ENCODE results near the gene CCDC97.
A peak's percentile ranks its signal among the peaks of the same experiment; 100 is the strongest.
"Not testable (repeated sequence)": the region's sequence is repeated elsewhere in the genome, so short reads cannot be mapped to it uniquely, and the experiment has no call there.

Gene CCDC97

DNA sequence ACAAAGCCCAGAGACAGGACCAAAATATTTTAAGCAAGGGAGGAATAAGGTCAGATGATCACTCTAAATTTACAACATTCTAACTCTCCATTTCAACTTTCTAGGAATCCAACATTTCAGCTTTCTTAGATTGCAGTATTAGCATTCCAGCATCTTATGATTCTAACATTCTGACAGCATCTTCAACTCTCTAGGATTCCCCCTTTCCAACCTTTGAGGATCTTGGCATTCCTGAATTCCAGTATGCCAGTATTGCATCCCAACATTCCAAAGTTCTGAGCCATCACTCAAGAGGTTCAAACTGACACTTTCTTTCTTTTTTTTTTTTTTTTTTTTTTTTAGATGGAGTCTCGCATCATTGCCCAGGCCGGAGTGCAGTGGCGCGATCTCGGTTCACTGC is 30.0 kb downstream of the CCDC97 start:
- DNase-seq (ENCODE audit: low spot score), result no peak

DNA sequence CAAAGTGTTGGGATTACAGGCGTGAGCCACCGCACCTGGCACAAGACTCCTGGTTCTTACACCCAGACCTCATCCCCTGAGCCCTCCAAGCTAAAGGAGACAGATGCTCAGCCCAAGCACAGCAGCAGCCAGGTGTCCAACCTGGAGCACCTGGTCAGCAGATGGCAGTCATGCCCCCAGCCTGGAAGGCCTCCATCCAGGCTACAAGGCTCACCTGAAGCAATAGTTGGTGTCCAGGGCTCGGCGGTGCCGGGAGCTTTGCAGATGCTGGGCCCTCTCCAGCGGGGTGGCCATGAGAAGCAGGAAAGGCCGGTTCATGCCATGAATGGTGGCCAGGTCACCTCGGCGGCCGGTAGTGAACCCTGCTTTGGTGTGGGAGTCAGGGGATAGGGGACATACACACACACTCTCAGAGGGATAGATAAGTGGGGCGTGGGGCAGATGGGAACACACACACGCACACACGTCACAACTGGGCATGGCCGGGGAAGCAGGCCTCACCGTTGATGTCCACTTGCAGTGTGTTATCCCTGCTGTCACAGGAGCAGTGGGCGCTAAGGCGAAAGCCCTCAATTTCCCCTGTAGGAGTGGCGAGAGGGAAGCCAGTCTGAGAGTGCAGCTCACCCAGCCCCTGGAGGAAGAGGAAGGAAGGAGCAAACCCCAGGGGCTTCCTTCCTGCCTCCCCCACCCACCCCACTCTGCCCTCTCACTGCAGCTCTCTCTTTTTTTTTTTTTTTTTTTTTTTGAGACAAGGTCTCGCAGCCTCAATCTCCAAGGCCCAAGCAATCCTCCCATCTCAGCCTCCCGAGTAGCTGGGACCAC is 31.9 kb downstream of the CCDC97 start:
- DNase-seq (ENCODE audit: low spot score), result no peak

DNA sequence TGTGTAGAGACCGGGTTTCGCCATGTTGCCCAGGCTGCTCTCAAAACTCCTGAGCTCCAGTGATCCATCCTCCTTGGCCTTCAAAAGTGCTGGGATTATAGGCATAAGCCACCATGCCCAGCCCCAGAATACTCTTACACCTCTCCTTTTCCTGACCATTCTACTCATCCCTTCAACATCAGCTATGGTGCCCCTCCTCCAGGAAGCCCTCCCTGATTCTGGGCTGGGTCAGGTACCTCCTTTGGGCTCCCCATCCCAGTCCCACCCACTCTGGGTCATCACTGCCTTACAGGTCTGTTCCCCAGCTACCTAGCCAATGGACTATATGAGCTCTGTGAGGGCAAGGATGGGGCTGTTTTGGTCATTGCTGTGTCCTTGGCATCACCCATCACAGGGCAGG is 34.2 kb downstream of the CCDC97 start:
- DNase-seq (ENCODE audit: low spot score), result no peak

DNA sequence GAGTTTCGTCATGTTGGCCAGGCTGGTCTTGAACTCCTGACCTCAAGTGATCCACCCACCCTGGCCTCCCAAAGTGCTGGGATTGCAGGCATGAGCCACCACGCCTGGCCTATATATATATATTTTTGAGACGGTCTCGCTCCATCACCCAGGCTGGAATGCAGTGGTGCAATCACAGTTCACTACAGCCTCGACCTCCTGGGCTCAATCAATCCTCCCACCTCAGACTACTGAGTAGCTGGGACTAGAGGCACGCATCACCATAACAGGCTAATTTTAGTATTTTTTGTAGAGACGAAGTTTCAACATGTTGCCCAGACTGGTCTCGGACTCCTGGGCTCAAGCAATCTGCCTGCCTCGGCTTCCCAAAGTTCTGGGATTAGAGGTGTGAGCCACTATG is 36.9 kb downstream of the CCDC97 start:
- not testable (repeated sequence) for DNase-seq (ENCODE audit: low spot score)

DNA sequence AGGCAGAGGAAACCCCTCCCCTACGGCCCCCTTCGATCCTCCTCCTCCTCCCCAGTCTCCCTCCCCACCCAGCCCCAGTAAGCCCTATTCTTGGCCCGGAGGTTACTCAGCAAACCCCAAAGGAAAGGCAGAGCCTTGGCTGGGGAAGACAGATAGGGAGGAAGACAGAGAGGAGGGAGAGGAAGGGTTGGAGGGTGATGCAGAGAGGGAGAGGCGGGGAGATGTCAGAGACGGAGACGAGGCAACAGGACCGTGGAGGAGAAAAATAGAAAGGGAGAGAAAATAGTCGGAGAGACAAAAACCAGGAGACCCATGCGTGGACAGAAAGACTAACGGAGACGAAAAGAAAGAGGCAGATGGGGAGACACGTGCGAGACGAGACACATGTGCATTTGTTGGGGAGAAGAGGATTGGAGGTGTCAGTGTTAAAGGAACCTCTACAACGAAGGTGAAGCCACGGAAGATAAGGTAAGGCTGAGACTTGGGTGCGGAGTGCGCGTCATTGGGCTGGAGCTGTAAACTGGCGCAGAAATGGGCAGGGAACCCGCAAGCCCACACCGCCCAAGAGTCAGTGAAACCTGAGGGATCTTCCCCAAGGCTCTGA is 40.9 kb downstream of the CCDC97 start:
- no peak for DNase-seq (ENCODE audit: low spot score)

DNA sequence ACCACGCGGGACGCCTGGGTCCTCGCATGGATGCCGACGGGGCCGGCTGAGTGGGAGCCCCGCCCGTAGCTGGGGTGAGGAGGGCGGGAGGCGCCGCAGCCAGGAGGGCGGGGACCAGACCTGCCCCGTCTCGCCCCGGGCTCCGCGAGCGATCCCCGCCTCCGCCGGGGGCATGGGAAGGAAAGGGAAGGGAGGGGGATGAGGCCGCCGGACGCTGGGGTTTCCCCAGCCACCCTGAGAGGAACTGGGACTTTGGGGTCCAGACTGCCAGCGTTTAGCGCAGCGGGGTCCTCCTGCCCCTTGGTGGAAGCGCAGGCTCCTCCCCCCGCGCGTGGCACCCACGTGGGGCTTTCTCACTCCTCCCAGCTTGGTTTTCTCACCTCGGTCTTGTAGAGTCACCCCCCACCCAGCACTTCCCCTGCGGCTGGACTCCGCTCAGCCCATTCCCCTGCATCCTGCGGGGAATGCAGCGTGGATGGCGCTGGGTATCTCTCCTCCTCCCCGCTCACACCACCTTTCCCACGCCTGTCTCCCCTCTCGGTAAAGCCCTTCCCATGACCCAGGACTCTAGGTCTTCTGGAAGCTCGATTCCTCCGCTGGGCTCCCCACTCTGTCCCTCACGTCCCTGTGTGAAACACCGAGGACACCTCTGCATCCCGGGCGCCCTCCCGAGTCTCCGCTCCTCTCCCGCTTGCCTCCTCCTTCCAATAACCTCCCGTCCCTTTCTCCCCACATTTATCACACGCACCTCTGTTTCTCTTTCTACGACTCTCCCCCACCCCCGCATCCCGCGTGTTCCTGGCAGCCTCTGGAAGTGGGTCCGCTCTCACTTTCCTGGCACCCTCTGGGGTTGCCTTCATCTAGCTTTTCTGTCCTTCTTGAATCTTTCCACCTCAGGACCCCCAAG is 41.6 kb downstream of the CCDC97 start:
- peak; percentile 51 for DNase-seq (ENCODE audit: low spot score)

DNA sequence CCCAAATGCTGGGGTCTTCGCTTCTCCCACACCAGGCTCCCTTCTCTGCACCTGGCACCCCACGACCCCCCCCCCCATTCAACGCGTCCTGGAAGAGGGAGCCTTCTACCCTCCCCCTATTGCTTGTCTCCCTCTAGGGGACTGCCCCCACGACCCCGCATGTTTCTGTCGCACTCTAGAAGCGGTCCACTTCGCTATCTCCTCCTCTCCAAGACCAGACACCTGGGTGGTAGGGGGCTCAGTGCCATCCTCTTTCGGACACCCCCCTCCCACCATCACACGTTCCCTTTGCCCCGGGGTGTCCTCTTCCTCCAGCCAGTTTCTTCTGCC is 42.3 kb downstream of the CCDC97 start:
- DNase-seq (ENCODE audit: low spot score), result no peak

DNA sequence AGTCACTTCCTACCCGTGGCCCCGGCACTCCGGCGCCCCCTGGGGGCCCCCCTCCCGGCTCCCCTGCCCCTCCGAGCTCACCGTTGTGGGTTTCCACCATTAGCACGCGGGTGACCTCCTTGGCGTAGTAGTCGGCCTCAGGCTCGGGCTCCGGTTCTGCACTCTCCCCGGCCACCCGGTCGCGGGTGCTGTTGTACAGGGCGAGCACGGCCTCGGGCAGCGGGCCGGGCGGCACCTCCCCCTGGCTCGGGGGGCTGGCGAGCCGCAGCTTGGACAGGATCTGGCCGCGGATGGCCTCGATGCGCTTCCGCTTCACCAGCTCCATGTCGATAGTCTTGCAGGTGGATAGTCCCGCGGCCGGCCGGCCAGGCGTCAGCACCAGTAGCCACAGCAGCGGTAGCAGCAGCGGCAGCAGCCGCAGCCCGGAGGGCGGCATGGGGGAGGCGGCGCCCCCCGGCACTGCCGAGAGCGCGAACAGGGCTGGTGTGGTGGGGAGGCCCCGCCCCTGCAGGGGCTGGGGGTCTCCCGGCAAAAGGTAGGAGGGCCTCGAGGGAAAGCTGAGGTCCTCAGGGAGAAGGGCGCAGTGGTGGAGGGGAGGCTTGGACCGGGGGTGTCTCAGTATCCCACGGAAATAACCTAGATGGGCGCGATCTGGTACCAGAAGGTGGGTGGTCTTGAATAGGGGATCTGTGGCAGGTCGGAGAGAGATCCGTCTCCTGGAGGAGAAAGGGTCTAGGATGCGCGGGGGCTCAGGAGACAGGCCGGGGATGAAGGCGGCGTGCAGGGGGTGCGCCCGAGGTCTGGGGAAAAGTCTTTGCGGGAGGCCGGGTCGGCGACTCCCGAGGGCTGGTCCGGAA is 42.9 kb downstream of the CCDC97 start:
- peak; percentile 79 for DNase-seq (ENCODE audit: low spot score)

DNA sequence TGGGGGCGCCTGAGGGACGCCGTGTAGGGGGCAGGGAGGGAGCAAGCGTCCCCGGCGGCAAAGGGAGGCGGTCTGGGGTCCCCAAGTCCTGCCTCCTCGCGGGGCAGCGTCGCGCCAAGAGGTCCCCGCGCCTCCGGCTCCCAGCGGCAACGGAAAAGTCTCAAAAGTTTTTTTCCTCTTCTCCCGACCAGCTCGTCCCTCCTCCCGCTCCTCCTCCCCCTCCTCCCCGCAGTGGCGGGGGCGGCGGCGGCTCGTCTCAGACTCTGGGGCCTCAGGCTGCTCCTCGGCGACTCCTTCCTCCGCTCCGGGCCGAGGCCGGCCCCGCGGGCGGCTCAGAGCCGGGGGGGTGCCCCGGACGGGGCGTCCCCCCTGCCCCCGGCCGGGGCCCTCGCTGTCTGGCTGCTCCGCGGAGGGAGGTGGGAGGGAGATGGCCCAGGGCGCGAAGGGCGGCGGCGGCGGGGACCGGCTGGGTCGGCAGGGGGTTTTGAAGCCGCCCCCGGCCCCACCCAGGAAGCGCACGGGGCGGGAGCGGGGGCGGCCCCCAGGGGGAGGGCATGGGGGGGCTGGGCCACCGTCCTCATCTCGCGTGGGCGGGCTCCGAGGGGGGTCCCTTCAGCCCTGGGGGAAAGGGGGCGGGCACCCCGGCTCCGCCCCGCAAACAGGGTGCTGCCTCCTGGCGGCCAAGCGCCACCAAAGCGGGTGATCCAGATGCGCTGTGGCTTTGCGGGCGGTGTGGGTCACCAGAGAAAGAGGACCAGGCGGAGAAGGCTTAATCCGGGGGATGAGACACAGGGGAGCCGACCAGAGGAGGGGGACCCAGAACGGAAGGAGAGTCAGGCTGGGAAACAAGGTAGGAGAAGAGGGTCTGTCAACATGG is 43.7 kb downstream of the CCDC97 start, which contains the start of gene TGFB1:
Gene TGFB1 (minus strand): TSS at position 457 of the 877 bp plus-strand sequence. CDS start 878 bp downstream, outside the sequence.
- DNase-seq (ENCODE audit: low spot score), result peak; percentile 86

DNA sequence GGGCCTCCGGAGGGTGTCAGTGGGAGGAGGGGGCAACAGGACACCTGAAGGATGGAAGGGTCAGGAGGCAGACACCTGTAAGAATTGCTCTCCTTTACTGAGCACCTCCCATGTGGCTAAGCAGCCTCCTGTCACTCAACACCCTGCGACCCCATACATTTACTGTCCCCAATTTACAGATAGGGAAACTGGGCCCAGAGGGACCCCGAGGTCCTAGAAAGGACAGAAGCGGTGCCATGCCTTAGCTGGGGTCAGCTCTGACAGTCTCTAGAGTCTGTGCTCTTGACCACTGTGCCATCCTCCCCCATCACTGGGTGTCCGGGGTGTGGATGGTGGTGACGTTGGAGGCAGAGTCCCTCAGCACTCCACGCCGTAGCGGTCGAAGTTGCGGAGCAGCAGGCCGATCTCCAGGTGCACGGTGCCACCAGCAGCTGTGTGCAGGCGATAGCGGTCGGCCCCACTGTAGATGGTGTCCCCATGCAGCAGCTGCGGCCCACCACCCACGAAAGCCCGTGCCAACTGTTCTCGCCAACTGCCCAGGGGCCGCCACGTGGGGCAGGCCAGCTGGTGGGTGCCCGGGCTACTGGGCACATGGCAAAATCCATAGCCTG is 44.5 kb downstream of the CCDC97 start:
- no peak for DNase-seq (ENCODE audit: low spot score)

DNA sequence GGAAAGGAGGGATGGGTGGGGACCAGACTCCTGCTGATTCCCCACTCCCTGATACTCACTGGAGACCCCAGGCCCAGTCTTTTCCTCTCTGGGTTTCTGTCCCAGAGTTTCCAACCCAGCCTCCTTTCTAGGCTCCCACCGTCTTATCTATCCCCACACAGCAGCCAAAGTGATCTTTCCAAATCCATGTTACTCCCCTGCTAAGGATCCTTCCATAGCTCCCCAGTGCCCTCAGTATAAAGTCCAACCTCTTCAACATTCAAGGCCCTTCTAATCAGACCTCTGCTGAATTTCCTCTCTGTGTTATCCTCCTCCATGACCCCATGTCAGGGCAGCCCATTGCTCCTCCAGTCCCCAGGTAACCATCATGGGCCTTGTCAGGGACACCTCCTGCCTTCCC is 45.1 kb downstream of the CCDC97 start:
- DNase-seq (ENCODE audit: low spot score), result no peak

DNA sequence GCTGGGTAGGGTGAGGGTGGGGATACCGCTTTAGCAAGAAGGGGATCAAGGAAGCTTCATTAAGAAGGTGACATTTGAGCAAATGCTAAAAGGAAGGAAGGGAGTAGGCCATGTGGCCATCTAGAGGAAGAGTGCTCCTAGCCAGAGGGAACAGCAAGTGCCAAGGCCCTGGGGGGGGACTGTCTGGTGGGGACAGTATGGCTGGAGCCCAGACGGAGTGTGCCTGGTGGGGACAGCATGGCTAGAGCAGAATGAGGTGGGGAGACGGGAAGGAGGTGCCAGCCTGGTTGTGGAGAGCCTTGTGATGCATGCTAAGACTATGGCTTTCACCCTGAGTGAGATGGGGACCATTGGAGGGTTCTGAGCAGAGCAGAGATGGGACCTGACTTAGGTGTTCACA is 45.8 kb downstream of the CCDC97 start:
- no peak for DNase-seq (ENCODE audit: low spot score)

DNA sequence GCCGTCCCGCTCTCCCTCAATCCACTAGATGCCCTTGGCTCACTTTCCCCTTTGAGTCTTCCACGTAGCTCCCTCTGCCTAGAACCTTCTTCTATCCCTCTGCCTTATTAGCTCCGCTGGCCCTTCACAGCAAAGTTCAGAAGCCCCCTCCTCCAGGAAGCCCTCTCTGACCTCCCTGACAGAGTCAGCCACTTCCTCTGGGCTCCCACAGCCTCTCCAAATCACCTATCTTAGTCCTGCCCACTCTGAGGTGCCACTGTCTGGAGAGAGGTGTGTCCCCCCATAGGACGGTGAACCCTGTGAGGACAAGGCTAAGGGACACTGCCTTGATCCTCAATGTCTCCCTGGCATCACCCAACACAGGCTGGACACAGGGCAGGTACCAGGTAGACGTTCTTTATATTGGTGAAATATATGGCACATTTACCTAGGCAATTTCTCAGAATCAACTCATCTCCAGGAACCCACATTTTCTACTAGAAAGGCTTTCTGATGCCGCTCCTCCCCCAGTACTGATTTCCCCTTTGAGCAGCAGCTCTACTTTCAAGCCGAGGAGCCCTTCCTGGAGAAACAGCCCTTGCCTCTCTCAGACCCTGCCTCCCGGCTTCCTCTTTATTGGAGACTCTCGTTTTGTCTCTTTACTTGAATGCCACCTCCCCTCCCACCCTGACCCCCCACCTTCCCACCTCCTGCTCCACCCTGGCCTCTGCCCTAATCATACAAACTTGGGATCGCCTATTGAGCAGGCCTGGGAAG is 47.2 kb downstream of the CCDC97 start:
- DNase-seq (ENCODE audit: low spot score), result no peak

DNA sequence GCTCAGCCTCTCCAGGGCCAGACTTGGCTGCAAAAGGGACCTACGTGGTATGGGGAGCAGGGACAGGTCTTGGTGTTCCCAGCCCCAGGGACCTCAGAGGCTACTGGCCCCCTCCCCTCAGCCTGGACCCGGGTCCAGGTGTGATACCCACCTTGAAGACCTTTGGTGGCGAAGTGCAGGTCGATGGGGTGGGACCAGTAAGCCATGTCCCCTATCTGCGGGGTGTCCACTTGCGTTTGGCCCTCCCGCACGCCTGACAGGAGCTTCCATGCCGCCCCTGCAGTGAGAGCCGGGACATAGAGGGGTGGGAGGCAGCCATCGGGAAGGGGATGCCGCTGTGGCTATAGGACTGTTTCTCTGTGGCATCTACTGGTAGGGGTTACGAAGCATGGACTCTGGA is 47.8 kb downstream of the CCDC97 start:
- no peak for DNase-seq (ENCODE audit: low spot score)

DNA sequence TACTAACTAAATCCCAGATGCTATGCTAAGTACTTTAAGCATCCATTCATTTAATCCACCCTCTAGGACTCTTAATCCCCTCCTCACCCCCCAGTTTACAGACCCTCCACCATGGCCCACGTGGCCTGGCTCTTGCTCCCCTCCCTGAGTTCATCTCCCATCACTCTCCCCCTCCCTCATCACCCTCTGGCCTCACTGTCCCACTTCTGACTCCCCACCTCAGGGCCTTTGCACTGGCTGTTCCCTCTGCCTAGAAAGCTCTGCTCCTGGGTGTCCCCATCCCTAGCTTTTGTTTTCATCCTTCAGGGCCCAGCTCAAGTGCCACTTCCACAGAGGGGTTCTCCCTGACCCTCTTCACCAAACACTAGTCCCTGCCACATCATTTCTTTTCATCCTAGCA is 49.8 kb downstream of the CCDC97 start:
- DNase-seq (ENCODE audit: low spot score), result no peak

DNA sequence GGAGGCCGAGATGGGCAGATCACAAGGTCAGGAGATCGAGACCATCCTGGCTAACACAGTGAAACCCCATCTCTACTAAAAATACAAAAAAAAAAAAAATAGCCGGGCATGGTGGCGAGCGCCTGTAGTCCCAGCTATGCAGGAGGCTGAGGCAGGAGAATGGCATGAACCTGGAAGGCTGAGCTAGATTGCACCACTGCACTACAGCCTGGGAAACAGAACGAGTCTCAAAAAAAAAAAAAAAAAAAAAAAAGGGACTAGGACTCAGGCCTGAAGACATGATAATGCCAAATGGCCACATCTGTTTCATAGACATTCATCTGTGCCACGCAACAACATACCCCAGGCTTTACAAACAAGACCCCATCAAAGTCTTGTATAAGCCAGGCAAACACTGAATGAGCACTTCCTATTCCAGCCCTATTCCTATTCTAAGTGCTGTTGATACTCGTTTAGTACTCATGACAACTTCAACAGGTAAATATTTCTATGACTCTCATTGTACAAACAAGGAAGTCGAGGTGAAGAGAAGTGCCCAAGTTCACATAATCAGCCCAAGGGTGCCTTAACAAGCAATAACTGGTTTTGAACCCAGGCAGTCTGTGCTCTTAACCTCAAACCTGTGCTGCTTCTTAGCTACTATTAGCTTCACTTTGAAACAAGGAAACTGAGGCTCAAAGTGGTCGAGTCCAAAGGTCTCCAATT is 52.3 kb downstream of the CCDC97 start:
- no peak for DNase-seq (ENCODE audit: low spot score)

DNA sequence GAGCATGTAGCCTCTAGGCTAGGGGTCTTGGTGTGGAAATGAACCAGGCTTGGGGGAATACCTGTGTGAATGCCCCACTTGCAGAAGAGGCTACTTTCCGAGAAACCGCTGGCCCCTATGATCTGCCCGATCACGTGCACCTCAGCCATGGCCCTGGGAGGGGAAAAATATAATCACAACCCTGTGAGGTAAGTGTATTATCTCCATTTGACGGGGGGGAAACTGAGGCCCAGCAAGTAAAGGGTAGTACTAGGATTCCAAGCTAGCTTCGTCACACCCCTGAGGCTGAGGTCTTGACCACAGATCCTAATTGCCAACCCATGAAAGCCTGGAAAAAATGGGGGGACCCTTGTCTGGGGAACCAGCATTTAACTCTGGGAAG is 53.4 kb downstream of the CCDC97 start:
- no peak for DNase-seq (ENCODE audit: low spot score)

DNA sequence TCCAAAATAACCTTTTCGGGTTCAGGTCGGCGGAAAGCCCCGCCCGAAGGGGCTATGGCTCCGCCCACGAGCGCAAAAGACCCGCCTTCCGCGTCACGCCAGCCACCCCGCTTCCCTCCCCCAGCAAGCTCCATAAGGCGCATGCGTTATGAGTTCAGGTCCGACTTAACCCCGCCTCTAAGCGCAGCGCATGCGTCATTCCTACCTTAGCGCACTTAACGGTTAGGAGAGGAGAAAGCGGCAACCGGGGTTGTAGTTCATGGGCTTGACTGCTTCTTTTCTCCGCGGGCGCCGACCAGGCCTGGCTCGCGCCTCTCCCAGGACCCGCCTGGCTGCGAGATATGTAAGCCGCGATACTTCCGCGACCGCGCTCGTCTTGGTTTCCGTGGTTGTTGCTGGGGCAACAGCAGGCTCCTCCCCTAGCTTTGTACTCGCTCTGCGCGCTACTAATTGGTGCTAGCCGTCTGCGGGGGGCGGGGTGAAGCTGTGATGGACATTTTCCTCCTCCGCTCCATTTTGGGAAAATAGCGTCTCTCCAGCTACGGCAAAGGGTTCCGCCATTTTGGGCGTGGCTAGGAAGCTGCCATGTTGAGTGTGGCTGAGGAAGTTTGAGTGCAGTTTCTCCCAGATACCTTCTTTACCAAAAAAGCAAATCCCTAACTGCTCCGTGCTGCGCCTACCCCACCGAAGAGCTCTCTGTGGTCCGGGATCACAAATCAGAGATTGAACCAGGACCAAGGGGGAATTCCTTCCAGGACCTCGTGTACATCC is 54.0 kb downstream of the CCDC97 start, which contains the start of gene B9D2:
Gene B9D2 (minus strand): TSS at position 397 of the 771 bp plus-strand sequence. CDS start 630 bp downstream, outside the sequence.
- peak; percentile 97 for DNase-seq (ENCODE audit: low spot score)

All from LoVo (cell line).